IPS DF 6.9 (cell line): ENCODE results near the gene HOXB13.

ENCODE experiments used
- DNase-seq: peaks from one replicate; pipeline ENCODE4 v3.0.0-alpha.2; 2013; ENCODE audit warnings: low read depth, low spot score
- H3K27ac ChIP-seq: one replicate; pipeline ENCODE4 v1.5.1; 2013; ENCODE audit warnings: low read length, control low read depth
- H3K27me3 ChIP-seq: 2 replicates; pipeline ENCODE4 v1.6.1; 2013; ENCODE audit warnings: mild to moderate bottlenecking, low read length; ENCODE audit not compliant: control insufficient read depth, insufficient read depth
- H3K36me3 ChIP-seq: 2 replicates; pipeline ENCODE4 v1.6.1; 2013; ENCODE audit warnings: low read length; ENCODE audit not compliant: control insufficient read depth, insufficient read depth
- H3K4me1 ChIP-seq: 2 replicates; pipeline ENCODE4 v1.6.1; 2013; ENCODE audit warnings: low read length; ENCODE audit not compliant: control insufficient read depth, insufficient read depth
- H3K4me3 ChIP-seq: 2 replicates; pipeline ENCODE4 v1.5.1; 2013; ENCODE audit warnings: mild to moderate bottlenecking, low read length
- H3K9me3 ChIP-seq: 2 replicates; pipeline ENCODE4 v1.6.1; 2013; ENCODE audit warnings: low read length, inconsistent platforms; ENCODE audit not compliant: control insufficient read depth, insufficient read depth
- WGBS: extraction: QIAGEN DNeasy Blood & Tissue Kit; methylation state at CpG from one replicate; pipeline ENCODE4 v1.1.7; 2013; ENCODE audit warnings: mixed read lengths, missing lambda C conversion rate; ENCODE audit not compliant: insufficient read length, insufficient coverage; 5-methylcytosine and 5-hydroxymethylcytosine counted together

HOXB13 gene

GRCh38 chr17:48747445-48748363 is 19.2 kb upstream of the HOXB13 start:
- no CpG with 5 or more reads among the region's 53 CpGs for WGBS
- Histone ChIP-seq H3K4me1 (no peaks in the 10 kb centered on the region), H3K27ac (no peak overlapping the region), H3K36me3 (no peaks in the 10 kb centered on the region), H3K27me3 (peaks cover 93% of the 10 kb centered on the region), H3K9me3 (no peaks in the 10 kb centered on the region), H3K4me3 (no peak overlapping the region)
- no peak for DNase-seq

GRCh38 chr17:48746916-48747444 is 18.4 kb upstream of the HOXB13 start:
- Histone ChIP-seq H3K9me3 (no peaks in the 10 kb centered on the region), H3K4me3 (no peak overlapping the region), H3K27ac (no peak overlapping the region), H3K27me3 (peaks cover 92% of the 10 kb centered on the region), H3K36me3 (no peaks in the 10 kb centered on the region), H3K4me1 (no peaks in the 10 kb centered on the region)
- WGBS = no CpG with 5 or more reads among the region's 21 CpGs
- DNase-seq = no peak

DNA sequence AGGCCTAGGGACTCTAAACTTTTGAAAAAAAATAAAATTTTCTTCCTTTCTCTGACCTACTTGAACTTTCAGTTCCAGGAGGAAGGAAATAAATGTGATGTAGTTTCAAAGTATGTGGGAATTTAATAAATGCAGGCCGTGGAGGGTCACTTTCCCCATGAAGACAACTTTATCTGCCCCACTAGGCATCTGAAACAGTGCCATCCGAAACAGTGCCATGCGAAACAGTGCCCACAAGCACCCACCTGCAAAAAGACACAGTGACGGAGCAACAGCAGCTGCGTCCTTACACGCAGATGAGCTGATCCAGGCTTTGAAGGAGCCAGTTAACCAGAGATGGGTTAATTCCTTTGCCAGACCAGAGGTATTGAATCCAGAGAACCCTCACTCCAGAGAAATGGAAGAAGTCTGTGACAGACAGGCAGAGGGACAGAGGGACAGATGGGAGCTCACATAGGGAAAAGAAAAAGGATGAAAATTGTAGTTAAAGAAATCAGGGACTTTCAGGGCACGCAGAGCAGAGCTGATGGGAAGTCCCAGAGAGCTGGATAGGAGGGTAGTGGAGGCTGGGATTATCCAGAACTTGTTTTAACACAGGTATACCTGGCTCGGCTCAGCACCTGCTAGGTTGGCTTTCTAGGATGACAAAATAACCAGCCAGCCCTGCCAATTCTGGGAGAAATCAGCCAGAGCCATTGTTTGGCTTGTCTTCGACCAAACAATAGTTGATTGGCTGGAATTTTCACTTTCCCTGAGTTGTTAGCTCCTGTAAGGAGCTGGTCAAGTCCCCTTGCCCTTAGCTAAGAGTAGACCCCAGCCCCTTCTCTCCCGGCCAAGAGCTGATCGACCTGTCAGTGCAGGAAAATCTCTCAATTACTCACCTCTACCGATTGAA is 17.1 kb upstream of the HOXB13 start:
- H3K36me3 ChIP-seq = no peaks in the 10 kb centered on the region
- no peak for DNase-seq
- H3K4me3 ChIP-seq = no peak overlapping the region
- H3K4me1 ChIP-seq = no peaks in the 10 kb centered on the region
- no peak overlapping the region for H3K27ac ChIP-seq
- peaks cover 91% of the 10 kb centered on the region for H3K27me3 ChIP-seq
- WGBS = no CpG with 5 or more reads among the region's 12 CpGs
- no peaks in the 10 kb centered on the region for H3K9me3 ChIP-seq

GRCh38 chr17:48740537-48740936 is 12.0 kb upstream of the HOXB13 start:
- H3K36me3 ChIP-seq = no peaks in the 10 kb centered on the region
- no peak for DNase-seq
- H3K27me3 ChIP-seq = peaks cover 96% of the 10 kb centered on the region

GRCh38 chr17:48738803-48739526 is 10.4 kb upstream of the HOXB13 start:
- H3K9me3 ChIP-seq = no peaks in the 10 kb centered on the region
- DNase-seq = no peak
- no peaks in the 10 kb centered on the region; the same call in 1 of the 2 replicates for H3K4me1 ChIP-seq
- no peaks in the 10 kb centered on the region for H3K36me3 ChIP-seq
- peaks cover 96% of the 10 kb centered on the region for H3K27me3 ChIP-seq
- H3K27ac ChIP-seq = no peak overlapping the region
- WGBS = no CpG with 5 or more reads among the region's 37 CpGs
- H3K4me3 ChIP-seq = no peak overlapping the region

More at GRCh38 chr17:48740537-48740936, 12.0 kb upstream of the HOXB13 start:
- H3K4me1 ChIP-seq = no peaks in the 10 kb centered on the region
- no peak overlapping the region for H3K27ac ChIP-seq
- H3K4me3 ChIP-seq = no peak overlapping the region
- no peaks in the 10 kb centered on the region for H3K9me3 ChIP-seq

DNA sequence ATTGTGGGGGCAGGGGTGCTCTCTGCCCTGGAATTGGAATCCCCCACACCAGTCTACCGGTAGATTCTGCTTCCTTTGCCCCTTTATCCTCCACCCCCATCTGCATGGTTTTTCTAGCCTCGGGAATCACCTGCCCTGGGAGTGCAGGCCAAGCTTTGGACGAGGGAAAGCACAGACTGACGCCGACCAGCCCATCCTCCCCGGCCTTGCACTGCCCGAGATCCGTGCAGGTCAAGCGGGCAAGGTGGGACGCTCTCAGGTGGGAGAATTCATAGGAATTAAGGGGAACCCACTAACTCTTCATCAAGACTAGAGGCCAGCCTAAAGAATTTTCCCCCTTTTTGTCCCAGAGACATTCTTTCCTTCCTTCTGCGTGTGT is 9.9 kb upstream of the HOXB13 start:
- no peak for DNase-seq
- Histone ChIP-seq H3K4me1 (no peaks in the 10 kb centered on the region; the same call in 1 of the 2 replicates), H3K27me3 (peaks cover 96% of the 10 kb centered on the region), H3K27ac (no peak overlapping the region), H3K9me3 (no peaks in the 10 kb centered on the region), H3K36me3 (no peaks in the 10 kb centered on the region), H3K4me3 (no peak overlapping the region)
- no CpG with 5 or more reads among the region's 11 CpGs for WGBS

DNA sequence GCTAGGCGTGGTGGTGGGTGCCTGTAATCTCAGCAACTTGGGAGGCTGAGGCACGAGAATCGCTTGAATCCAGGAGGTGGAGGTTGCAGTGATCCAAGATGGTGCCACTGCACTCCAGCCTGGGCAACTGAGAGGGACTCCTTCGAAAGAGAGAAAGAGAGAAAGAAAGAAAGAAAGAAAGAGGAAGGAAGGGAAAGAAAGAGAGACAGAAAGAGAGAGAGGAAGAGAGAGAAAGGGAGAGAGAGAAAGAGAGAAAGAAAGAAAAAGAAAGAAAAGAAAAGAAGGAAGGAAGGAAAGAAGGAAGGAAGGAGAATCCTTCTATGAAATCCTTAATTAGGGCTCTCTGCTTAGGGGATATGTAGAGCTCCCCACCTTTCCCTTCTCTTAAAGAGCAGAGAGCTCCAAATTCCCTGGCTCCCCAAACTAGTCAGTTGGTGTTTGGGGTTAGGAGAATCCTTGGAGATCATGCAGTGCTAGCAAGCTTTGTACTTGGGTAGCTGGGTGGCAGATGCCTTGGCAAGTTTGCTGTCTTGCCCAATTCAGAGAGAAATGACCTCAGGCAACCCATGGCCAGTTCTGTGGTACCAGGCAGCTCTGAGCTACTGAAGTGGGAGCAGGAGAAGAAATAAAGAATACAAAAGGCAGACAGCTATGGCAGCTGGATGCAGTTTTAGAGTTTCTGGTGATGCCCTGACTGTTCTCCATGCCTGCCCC is 8.9 kb upstream of the HOXB13 start:
- H3K27ac ChIP-seq = no peak overlapping the region
- no peaks in the 10 kb centered on the region for H3K36me3 ChIP-seq
- no peak for DNase-seq
- H3K4me3 ChIP-seq = no peak overlapping the region
- peaks cover 96% of the 10 kb centered on the region for H3K27me3 ChIP-seq
- no CpG with 5 or more reads among the region's 4 CpGs for WGBS
- H3K4me1 ChIP-seq = no peaks in the 10 kb centered on the region; the same call in 1 of the 2 replicates
- no peaks in the 10 kb centered on the region for H3K9me3 ChIP-seq

- no peaks in the 10 kb centered on the region for H3K36me3 ChIP-seq
- WGBS = no CpG with 5 or more reads among the region's 7 CpGs
- H3K4me1 ChIP-seq = no peaks in the 10 kb centered on the region; the same call in 1 of the 2 replicates
- H3K9me3 ChIP-seq = no peaks in the 10 kb centered on the region
- H3K27me3 ChIP-seq = peaks cover 96% of the 10 kb centered on the region
- H3K27ac ChIP-seq = no peak overlapping the region
- no peak overlapping the region for H3K4me3 ChIP-seq
- DNase-seq = no peak
These were observed 6.5 kb upstream of the HOXB13 start for GRCh38 chr17:48735062-48735351.

DNA sequence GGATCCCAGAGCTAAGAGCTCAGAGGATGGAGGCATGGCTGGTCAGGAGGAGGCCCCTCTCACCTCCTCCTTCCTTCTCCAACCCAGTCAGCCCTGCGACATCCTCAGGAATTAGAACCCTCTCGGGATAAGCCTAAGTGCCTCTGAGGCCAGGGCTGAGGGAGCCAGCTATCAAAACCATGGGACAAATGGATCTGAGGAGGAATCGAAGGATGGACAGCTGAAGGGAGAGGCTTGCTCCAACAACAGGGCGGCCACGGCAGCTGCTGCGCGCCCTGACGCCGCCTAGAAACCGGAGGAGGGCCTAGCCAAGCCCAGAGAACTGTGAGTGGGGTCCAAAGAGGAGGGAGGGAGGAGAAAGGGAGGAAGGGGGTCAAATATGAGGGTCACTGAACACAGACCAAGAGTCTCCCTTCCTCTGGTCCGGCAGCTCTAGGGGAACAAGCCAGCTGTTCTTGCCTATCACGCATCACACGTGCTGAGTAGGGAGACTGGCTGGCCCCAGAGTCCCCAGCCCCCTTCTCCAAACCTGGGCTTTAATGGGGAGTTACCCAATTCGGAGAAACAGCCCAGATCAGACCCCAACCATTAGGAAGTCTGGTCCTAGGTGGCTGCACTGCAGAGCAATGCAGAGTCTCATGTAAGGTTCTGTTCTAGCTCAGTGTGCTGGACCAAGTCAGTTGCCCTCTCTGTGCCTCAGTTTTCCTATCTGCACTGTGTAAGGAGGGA is 5.9 kb upstream of the HOXB13 start:
- no peaks in the 10 kb centered on the region for H3K36me3 ChIP-seq
- no peak overlapping the region for H3K4me3 ChIP-seq
- H3K27ac ChIP-seq = no peak overlapping the region
- H3K9me3 ChIP-seq = no peaks in the 10 kb centered on the region
- no peaks in the 10 kb centered on the region; the same call in 1 of the 2 replicates for H3K4me1 ChIP-seq
- no CpG with 5 or more reads among the region's 14 CpGs for WGBS
- H3K27me3 ChIP-seq = peaks cover 97% of the 10 kb centered on the region
- DNase-seq = no peak
